T-helper 2 cell (primary cell): ENCODE measurements around the gene PRKAG2.
A peak's percentile ranks its signal among the peaks of the same experiment; 100 is the strongest.

ENCODE experiments used
- DNase-seq, 5 experiments: peaks; one replicate each; pipeline versions ENCODE4 v3.0.0 to v3.0.0-alpha.2; 2012 to 2022

PRKAG2 gene

DNA sequence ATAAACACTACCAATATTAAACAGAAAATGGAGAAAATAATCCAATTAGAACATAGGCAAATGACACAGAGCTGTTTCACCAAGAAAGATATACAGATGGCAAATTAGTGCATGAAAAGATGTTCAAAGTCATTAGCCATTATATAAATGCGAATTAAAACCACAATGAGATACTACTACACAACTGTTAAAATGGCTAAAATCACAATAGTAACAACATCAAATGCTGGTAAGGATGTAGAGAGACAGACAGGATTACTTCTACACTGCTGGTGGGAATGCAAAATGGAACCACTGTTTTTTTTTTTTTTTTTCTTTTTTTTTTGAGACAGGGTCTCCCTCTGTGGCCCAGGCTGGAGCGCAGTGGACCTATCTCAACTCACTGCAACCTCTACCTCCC lies 242.3 kb downstream of the PRKAG2 start:
- DNase-seq: no peak

DNA sequence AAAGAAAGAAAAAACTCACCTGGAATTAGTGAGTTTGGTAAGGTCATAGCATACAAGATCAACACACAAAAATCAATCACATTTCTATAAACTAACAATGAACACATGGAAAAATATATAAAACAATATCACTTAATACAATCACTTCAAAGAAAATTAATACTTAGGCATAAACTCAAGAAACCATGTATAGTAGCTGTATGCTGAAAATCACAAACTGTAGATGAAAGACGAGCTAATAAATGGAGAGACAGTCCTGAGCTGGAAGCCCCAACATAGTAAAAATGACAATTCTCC lies 243.5 kb downstream of the PRKAG2 start:
- DNase-seq: no peak

GRCh38 chr7:151632750-151633515 lies 244.0 kb downstream of the PRKAG2 start:
- peak; percentile 16 to 92 (median 45) for DNase-seq

GRCh38 chr7:151631953-151632749 lies 244.8 kb downstream of the PRKAG2 start:
- peak; percentile 80 to 92 (median 84) for DNase-seq

GRCh38 chr7:151631570-151631952 lies 245.4 kb downstream of the PRKAG2 start:
- peak in 1 of 5 experiments; percentile 49 for DNase-seq

- DNase-seq: no peak
Measured at GRCh38 chr7:151630851-151631569, 245.9 kb downstream of the PRKAG2 start.

DNA sequence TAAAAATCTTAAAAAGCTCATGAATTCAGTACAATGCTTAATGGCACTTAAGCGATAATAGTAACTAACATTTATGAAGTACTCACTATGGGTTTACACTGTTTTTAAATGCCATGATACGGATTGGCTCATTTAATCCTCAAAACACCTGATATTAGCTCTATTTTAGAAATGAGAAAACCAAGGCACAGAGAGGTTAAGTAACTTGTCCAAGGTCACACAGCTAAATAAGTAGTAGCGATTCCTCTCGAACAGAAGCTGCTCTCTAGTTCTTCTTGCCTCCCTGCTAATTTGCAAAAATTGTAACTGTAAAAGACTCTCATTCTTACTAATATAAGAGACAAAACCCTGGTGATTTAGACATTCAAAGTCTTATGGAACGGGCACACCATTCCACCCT lies 246.6 kb downstream of the PRKAG2 start:
- DNase-seq: no peak

DNA sequence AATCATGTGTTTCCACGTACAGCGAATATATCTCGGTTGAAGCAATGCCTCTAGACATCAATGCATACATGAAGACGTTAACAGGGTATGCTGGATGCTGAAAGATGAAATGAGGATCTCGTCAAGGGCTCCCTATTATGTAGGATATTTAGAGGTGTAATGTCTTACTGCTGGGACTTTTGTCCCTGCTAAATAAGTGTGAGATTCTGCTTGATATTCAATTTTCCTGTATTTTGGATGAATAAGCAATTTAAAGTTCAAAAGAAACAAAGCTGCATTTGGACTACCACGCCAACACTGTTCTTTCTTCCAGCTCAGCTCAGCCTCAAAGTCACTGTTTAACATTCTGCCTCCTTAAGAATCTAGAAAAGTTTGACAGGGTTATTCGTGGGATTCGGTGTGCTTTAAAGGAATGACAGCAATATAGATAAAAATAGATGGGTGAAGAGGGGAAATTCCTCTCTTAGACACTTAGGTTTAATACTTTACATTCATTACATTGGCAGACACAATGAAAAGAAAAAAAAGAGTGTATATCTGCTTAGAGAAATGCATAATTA lies 247.1 kb downstream of the PRKAG2 start:
- DNase-seq: no peak

DNA sequence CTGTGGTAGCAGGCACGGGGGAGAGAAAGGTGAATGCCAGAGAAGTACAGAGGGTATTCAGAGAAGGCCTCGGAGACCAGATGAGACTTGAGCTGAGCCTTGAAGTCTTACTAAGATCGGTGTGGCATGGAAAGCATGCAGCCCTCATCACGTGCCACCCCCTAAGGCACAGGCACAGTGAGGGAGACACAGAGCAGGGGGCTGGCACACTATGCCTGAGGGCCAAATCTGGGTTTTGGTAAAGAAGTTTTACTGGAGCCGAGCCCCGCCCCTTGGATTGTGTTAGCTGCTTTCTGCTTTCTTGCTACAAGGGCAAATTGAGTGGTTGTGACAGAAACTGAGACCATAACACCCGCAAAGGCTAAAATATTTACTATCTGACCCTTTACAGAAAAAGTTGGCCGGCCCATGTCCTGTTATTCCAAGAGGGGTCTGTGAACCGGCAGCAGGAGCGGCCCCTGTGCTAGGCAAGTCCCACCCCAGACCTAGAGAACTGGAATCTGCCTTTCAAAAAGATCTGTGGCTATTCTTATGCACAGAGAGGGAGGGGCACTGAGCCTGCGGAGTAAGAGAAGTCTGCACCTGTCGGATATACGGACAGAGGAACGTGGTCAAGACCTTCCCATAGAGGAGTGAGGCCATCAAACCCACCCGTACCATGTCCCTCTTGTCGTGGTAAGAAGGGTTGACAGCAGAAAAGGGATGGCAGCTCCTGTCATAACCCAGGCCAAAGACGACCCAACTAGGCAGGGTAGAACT lies 247.9 kb downstream of the PRKAG2 start:
- DNase-seq: no peak

GRCh38 chr7:151626422-151627115 lies 250.3 kb downstream of the PRKAG2 start:
- peak in 1 of 5 experiments; percentile 35 for DNase-seq

DNA sequence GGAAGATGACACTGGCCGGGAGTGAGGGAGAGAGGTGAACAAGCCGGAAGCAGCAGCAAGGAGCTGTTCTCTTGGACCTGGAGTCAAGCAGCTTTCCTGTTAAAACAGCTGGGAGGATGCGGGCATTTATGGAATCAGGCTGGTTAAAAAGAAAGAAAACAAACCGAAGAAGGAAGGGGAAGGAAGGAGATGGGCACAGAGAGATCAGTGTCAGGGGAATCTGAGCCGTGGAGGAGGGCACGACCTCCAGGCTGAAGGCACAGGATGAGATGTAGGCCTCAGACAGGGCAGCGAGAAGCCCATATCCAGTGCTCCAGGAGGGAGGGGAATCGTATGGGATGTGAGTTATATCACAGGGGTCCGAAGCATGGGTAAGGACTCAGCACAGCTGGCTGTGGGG lies 251.3 kb downstream of the PRKAG2 start:
- DNase-seq: no peak

GRCh38 chr7:151624246-151624928 lies 252.5 kb downstream of the PRKAG2 start:
- no peak for DNase-seq

DNA sequence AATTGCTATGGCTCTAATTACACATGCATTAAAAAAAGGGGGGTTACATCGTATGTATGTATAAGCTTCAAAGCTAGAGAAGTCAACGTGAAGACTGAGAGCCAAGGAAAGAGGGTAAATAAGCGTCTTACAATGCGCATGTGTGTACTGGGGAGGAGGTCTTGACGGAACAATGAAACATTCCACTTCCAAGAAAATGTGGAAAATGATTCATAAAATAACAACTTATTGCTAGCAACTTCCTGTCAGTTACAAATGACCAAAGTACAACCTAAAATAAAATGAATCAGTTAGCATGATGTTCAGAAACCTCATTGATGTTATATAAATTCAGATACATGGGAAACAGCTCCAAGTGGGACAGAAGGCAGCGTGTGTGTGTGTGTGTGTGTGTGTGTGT lies 253.1 kb downstream of the PRKAG2 start:
- no peak for DNase-seq

GRCh38 chr7:151621961-151622360 lies 255.0 kb downstream of the PRKAG2 start:
- DNase-seq: no peak

DNA sequence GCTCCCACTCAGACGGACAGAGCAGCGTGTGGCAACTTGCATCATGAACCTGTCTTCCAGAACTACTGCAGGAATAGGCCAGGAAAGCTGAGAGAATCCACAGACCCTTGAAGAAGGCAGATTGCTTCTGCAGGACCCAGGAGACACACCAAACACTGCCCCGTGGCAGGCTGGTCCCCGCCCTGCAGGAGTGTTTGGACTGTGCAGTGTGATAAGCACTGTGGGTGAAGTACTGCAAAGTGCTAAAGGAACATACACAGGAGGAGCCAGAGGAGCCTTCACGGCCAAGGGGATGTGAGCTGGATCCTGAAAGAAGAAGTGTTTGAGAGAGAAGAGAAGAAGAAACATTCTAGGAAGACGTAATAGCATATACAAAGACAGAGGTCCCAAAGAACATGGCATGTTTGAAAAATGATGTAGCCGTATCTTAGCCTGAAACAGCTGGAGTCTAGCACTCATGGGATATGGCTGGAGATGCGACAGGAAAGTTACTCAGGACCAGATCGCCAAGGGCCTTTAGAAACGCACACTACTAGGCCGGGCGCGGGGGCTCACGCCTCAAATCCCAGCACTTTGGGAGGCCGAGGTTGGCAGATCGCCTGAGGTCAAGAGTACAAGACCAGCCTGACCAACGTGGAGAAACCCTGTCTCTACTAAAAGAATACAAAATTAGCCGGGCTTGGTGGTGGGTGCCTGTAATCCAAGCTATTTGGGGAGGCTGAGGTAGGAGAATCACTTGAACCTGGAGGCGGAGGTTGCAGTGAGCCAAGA lies 260.3 kb downstream of the PRKAG2 start:
- no peak for DNase-seq

DNA sequence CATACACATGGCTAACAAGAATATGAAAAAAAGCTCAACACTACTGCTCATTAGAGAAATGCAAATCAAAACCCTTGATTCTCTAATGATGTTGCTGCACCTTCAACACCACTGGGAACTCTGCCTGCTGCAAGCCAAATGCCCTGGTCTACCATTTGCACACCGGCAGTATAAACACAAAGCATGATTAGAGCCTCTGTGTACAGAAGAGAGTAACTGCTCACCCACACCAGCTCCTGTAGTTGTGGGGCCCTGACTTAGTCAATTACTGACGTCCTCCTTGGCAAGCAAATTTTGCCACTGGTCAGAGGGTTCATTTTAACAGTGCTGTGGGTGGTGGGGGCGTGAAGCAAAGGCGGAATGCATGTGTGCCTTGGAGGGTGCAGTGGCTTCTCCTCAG lies 261.1 kb downstream of the PRKAG2 start:
- no peak for DNase-seq

- DNase-seq: no peak
Measured at GRCh38 chr7:151615058-151615457, 261.9 kb downstream of the PRKAG2 start.

DNA sequence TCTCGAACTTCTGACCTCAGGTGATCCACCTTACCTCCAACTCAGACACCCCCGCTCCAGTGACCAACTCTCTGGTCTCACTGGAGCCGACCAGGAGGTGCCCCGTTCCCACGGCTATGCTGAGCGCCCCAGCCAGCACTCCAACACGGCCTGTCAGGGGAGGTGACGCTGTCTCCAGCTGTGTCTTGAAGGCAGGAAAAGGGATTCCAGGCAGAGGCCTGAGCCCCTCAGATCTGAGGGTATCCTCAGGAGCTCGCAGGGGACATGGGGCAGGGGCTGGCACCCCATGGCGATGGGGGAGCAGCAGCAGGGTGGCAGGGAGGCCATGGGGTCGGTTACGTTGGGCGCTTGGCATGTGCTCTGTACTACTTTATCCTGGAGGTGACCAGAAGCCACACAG lies 262.9 kb downstream of the PRKAG2 start:
- no peak for DNase-seq

GRCh38 chr7:151611878-151612277 lies 265.0 kb downstream of the PRKAG2 start:
- no peak for DNase-seq

GRCh38 chr7:151611041-151611440 lies 265.9 kb downstream of the PRKAG2 start:
- no peak for DNase-seq
